HG03575 (cell line): ENCODE data around the gene MAP2K5.
A peak's percentile ranks its signal among the peaks of the same experiment; 100 is the strongest.

Experiments
- ATAC-seq: cut with Tn5 transposase; IDR thresholded peaks from one replicate; pipeline ENCODE4 v1.9.1; 2021; ENCODE audit not compliant: unreplicated experiment, insufficient number of reproducible peaks, low FRiP score; ENCODE audit errors: extremely low read depth

Gene MAP2K5

DNA sequence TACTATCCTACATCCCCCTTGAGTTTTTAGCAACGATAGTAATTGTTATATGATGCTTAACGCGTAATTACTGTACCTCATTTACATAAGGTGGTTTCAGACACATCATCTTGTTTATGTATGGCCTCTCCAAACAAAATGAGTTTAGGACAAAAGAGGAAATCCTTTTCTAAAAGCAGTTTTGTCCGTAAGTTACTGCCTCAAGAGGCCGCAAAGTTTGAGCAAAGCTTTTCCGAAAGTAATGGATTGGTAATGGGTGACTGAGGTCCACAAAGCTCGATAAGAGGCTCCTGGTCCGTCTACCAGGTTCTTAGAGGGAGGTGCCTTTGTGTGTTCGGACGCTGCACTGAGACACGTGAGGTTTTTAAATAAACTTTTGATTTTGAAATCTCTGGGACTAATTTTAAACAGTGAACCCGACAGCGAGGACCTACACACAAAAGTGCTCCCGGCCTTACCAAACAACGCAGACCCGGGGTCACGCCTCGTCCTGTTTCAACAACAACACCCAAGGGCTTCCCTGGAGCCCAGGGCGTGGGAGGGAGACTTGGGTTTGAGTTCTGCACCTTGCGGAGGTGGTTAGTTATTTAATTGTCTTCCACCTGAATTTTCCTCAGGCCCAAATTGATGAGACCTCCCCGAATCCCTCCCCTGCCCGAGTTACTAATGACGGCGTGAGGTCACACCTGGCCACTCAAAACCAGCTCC is 22.0 kb upstream of the MAP2K5 start:
- no peak for ATAC-seq

DNA sequence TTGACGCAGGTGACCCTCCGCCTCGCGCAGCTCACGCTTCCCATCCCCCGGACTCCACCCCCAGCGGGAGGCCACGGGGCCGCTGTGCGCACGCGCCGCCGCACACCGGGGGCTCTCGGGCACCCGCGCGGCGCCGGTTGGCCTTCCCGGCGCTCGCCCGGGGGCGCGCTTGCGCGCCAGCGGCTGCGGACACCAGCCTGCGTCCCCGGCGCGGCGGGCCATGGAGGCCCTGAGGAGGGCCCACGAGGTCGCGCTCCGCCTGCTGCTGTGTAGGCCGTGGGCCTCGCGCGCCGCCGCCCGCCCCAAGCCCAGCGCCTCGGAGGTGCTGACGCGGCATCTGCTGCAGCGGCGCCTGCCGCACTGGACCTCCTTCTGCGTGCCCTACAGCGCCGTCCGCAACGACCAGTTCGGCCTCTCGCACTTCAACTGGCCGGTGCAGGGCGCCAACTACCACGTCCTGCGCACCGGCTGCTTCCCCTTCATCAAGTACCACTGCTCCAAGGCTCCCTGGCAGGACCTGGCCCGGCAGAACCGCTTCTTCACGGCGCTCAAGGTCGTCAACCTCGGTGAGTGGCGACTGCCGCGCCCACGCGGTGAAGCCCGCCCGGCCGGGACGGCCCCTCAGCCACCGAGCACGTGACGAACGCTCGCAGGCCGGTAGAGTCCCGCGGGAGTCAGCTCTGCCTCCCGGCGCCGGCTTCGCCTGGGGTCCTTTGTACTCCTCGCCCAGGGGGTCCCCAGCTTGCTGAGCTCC is 21.3 kb upstream of the MAP2K5 start, which contains the start of gene C15orf61:
Gene C15orf61, plus strand, starts transcription at position 103 of the 754 bp plus-strand sequence. Its CDS starts 118 bp downstream, at position 221.
- ATAC-seq, result peak; percentile 33

DNA sequence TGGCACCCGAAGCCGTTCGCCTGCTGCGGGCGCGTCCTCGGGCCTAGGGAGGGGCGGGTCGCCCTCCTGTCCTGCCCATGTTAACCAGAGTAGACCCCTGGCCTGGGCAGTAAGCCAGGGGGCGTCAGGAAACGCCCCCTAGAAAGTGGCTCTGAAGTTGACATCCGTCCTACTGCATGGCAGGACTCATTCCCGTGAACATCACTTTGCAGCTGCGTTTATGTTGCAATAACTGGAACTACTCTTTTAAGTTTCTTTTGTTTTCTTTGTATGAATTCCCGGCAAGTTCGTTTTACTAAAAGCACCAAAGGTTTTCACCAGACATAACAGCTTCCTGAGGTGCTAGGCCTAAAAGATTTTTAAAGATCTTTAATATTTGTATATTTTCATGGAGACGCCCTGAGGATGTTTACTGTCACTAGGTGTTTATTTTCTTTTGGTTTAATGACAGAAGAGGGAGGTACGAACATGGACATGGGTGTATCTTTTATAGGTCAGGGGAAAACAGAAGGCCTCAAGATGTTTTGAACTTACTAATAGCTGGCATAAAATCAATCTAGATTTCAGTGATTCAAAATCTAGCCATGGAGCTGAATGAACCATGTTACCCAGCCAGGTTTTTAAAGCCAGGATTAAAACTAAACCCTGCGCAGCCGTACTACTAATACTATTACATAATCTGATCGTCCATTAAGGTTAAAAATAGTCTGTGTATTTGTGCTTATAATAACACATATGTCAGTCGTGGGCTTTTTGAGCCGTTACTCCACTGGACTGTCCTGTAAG is 20.5 kb upstream of the MAP2K5 start:
- ATAC-seq, result no peak

DNA sequence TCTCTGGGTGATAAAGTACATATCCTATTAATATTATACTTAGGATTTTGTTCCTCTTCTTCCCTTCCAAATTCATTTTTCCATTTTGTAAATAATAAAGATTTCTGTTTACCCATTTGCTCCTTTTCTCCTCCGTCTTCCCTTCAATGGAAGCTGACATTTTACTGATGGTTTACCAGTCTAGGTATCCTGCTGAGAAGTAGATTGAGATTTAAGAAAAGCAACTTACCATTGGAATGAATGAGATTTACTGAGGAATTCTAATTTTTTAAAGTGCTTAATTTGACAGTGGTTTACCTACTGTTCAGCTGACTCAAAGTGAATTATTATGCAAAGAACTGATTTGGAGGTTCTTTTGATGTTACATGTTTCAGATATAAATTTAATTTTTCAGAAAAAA is 19.2 kb upstream of the MAP2K5 start:
- no peak for ATAC-seq

DNA sequence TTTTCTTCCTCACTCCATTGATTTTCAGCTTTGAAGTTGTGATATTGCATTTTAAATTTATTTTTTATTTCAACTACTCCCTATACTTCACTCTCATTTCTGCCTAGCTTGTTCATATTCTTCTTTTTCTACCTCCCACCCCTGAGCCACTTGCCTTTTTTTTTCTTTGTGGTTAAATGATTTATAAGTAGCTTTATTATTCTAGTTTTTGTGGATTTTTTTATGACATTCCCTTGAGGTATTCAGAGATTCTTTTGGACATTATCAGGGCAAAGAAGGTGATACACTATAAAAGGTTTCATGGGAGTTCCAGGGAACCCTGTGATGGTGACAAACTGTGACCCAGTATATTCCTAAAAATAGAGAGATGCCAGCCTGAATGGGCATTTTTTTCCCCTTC is 18.3 kb upstream of the MAP2K5 start:
- no peak for ATAC-seq

DNA sequence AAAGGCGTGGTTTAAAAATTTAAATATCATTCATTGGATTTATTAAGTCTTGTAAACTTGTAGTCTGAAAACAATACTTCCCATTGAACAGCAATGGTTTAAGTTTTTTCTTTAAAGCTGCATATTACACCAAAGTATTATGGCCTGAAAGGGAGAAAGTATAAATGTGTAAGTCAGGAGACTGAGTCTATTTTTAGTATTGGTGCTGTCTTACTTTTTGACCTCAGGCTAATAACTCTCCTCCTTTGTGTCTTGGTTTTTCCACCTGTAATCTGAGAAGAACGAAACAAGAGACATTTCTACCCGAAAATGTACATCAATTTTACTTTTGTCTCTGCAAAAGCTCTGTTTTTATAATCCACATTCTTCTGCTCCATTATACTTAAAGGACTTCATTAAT is 14.0 kb upstream of the MAP2K5 start:
- ATAC-seq, result no peak

DNA sequence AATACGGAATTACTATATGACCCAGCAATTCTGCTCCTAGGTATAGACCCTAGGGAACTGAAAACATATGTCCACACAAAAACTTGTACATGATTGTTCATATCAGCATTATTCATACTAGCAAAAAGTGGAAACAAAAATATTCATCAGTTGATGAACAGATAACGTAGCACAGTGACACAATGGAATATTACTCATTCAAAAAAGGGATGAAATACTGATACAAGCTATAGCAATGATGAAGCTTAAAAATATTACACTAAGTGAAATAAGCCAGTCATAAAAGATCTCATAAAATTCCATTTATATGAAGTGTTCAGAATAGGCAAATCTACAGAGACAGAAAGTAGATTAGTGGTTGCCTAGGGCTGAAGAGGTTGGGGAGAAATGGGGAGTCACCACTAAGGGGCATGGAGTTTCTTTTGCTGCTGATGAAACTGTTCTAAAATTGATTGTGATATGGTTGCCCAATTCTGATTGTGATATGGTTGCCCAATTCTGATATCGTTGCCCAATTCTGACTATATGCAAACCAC is 11.1 kb upstream of the MAP2K5 start:
- ATAC-seq, result no peak

DNA sequence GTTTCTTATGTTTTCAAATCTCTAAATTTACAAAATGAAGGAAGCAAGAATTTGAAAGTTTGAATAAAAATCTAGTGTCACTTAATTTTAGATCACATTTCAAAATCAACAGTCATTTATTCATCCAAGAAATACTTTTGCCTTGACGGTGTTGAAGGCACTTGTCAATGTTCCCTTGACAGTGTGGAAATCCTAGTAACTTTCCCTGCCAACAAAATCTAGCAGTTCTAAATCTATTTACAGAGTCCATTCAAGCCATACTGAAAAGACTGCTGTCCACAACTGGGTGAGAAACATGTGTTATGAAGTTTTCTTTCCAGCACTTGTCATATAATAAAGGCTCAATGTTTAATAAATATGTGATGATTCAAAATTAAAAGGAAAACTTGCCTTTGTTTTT is 8.6 kb upstream of the MAP2K5 start:
- no peak for ATAC-seq

DNA sequence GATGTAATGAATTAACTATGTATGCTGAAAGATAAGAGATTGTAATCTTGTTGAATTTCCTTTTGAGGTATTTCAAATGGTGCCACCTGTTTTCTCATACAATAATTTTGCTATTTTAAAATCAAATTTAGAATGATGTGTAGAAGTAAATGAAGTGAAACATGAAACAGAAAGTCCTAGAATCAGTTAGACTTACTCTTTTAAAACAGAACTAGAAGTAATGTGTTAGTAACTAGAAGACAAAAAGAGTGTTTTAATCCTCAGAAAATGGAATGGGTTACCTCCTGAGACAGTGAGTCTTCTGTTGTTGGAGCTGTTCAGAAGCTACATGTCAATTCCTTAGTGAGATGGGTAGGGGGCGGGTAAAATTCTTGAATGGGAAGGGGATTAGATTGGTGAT is 8.1 kb upstream of the MAP2K5 start:
- ATAC-seq, result no peak

DNA sequence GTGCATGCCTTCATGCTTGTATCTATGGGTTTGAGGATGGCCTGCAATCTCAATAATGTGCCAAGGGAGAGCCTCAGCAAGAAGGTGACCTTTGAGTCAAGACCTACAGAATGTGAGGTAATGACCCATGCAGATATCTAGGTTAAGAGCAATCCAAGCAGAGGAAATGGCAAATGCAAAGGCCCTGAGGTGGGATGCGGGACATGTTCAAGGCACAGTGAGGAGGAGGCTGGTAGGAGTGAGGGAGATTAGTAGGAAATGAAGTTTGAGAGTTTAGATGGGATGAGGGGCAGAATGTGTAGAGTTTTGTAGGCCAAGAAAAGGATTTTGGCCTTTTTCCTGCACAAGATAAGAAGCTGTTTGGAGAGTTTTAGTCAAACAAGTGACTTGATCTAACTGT is 4.7 kb upstream of the MAP2K5 start:
- ATAC-seq, result no peak

DNA sequence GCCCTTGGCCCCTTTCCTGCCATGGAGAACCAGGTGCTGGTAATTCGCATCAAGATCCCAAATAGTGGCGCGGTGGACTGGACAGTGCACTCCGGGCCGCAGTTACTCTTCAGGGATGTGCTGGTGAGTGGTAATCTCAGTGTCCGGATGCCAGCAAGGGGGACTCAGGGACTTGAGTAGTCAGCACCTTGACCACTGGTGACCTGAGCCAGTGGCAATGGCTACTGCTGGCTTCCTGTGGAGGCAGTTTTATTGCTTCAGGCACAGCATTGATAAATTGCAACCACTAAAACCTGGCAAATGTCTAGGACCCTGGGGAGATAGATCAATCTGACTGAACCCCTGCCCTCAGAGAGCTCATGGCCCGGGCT is 830 bp downstream of the MAP2K5 start:
- no peak for ATAC-seq

DNA sequence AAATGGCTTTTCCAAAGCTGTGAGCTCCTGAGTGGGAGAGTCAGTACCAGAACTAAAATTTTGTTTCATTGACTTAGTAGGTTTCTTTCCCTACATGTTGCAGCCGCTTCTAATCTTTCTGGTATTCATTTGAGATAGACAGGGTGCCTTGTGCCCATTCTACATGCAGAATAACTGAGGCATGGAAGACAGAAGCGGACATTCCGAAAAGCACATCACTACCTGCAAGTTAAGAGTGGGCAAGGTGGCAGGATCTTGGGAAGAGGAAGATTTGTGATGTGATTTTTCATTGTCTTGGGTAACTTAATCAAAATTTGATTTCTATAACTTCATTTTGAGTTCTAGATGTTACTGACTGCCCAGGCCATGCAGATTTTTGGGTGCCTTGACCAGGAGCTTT is 2.0 kb downstream of the MAP2K5 start:
- no peak for ATAC-seq

DNA sequence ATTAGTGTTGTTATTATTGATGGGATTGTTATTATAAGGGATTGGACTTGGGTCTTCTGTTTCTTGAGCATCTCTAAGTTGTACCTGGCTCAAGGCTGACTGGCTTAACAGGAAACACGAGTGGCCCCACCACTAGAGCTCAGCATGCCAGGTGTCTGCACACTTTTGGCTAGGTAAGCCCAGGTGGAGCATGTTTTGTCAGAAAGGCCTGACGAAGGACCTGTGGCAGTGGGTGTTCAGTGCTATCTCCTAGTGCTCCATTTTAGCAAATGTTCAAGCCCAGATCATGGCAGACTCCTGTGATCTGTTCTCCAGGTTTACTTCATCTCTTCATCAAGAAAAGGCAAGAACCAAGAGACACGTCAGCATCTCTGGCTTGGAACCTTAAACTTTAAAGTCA is 3.4 kb downstream of the MAP2K5 start:
- no peak for ATAC-seq

DNA sequence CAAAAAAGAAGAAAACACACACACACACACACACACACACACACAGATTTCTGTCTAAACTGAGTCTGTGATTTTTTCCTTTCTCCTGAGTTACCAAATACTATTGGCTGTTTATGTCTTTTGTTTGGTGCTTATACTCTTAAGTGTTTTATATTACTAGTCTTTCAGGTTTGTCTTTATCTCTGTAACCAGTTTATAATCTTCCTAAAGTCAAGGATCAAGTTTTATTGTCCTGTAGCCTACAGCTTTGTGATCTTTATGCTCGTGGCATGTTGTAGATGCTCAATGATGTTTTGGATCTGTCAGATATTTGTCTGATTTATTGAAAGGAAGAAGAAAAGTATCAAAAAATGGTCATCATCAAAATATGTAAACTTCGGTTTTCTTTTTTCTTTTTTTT is 4.6 kb downstream of the MAP2K5 start:
- no peak for ATAC-seq

DNA sequence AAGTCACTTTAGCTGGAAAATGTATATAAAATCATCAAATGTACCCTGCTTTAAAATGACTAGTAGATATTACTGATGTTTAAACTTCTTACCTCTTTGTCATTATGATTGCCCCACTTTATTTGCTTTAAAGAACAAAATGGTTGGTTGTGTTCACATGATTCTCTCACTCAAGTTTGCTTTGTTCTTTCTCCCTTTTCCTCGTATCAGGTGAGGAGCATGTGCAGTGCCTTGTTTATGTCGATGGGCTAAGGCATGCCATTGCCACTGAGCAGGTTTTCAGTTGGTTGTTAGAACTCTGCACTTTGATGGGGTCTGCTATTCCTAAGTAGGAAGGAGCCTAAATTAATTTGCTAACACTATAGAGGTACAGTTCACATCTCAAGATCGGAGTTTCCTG is 5.3 kb downstream of the MAP2K5 start:
- no peak for ATAC-seq

DNA sequence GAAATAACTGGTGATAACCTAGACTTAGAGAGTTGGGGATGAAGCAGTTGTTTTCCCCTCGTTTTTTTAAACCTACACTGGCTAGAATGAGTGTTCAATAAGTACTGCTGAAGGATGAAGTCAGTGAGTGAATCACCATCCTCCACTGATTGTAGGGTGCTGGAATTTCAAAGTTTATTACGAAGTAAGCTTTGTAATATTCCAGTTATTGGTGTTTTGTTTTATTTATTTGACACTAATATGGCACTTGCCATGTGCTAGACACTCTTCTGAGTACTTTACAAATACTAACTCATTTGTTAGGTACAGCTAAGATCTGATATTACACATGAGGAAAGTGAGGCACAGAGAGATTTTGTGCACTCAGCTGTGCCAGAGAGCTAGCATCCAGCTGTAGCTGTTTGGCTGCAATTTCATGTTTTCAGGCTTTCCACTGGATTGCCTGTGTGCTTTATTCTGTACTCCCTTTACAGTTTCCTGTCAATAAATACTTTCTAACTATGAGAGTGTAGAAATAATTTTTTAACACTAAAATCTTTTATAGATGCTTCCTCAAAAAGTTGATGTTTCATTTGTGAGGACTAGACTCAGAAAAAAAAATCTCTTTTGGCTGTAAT is 5.8 kb downstream of the MAP2K5 start:
- no peak for ATAC-seq

DNA sequence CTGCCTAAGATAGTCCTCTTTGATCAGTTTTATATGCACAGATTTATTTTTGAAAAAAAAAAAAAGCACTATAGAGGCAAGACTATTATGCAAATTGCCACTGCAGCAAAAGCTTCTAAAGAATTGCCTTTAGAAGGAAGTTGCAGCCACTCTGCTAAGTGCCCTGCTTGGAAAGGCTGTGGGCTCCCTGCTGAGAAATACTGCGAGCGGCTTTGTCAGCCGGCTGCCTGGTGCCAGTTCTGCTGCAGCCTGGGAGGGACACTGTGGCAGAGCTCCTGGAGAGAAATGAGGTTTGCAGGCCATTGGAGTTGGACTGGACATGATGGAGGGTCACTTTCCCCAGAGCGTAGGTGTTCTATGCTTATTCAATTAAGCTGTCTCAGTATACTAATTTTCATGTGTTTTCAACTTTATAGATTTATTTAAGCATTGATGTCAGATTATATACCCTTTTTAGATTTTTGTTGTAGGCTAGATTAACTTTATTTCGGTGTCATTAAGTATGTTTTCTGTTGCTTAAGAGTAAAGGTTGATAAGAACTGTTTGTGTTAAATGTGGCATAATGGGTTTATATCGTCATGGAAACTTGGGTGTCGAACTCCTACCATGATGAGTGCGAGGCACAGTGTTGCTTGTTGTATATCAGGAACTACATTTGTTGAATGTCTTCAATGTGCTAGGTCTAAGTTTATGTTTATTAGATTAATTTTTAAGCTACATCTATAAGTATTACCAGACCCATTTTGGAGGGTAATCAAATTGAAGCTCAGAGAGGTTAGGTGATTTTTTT is 6.6 kb downstream of the MAP2K5 start:
- no peak for ATAC-seq

DNA sequence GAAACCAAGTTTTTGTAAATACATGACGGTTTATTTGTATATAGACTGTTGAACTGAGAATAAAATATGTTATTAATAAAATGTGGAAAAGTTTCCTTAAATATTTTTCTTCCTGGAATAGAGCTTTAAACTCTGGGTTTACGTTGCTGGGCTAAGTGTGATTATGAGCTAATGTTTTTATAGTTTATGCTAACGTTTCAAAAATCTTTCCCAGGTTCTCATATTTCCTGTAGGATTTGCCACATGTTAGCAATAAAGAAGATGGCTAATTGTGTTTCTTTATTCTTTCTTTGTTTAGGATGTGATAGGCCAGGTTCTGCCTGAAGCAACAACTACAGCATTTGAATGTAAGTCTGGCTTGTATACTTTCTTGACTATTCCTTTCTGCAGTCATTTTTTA is 7.2 kb downstream of the MAP2K5 start:
- ATAC-seq, result no peak

DNA sequence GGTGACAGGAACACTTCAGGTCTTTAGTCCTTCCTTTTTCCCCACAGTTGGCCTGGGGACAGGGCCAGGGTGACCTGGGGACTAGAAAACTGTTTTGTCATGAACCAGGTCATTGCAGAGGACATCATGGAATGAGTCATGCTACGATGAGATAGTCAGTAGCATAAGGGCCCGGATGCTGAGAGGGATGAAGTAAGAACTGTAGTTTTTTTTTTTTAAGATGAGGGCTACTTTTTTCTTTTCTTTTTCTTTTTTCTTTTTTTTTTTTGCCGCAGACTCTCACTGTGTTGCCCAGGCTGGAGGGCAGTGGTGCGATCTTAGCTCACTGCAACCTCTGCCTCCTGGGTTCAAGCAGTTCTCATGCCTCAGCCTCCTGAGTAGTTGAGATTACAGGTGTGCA is 8.0 kb downstream of the MAP2K5 start:
- ATAC-seq, result no peak
